ENCODE results near the gene ATXN10. TPM values are rescaled to one million over a fixed set of nuclear protein-coding genes. Genes with fewer than 3 reads are reported as not detected.
A peak's percentile ranks its signal among the peaks of the same experiment; 100 is the strongest.

ATXN10 gene
- polyA plus RNA-seq, 3 donors = 60.1 to 106 (median 92.4) TPM

DNA sequence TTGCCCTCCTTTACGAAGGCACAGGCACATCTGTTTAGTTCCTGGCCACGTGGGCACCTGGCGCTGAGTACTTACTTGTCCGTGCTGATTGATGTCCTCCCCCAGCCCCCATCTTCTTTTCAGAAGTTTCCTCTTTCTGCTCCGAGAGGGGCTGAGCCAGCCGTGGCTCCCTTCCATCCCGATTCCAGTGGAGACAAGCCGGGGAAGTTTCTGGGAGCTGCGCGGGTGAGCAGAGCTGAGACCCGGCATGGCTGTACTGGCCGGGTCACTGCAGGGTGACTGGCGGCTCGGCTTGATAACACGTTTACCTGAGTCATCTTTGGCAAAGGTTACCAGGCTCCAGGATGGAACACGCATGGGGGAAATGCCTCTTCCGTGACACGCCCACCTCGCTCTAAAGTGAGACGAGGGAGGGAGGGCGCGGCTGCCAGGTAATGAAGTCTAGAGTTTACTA is 45.4 kb upstream of the ATXN10 start:
- DNase-seq = no peak
- Histone ChIP-seq H3K36me3 (replicated peaks in 1 of 2; ENCODE audit: control insufficient read depth in 1 of 2, insufficient read depth in 2 of 2, low read length in 2 of 2) (no peaks in the 10 kb centered on the region), H3K27me3 (ENCODE audit: control insufficient read depth in 2 of 2, insufficient read depth in 2 of 2, low read length in 2 of 2) (peaks cover 0 to 4% of the 10 kb centered on the region in 2 donors), H3K4me2 (replicated peaks; ENCODE audit: extremely low read depth, low read length, poor library complexity, severe bottlenecking) (no peak overlapping the region), H2AFZ (ENCODE audit: insufficient read depth, low read depth, low read length, poor library complexity, severe bottlenecking) (no peak overlapping the region), H3K4me3 (replicated peaks in 1 of 3; ENCODE audit: low read depth in 2 of 3, low read length in 3 of 3) (no peak overlapping the region), H3K79me2 (ENCODE audit: insufficient read depth, low read length) (no peaks in the 10 kb centered on the region), H3K9ac (ENCODE audit: insufficient read depth, low read length, poor library complexity, severe bottlenecking) (no peak overlapping the region), H4K20me1 (ENCODE audit: insufficient read depth, low read length) (no peaks in the 10 kb centered on the region), H3K9me3 (replicated peaks in 1 of 2; ENCODE audit: control insufficient read depth in 1 of 2, insufficient read depth in 1 of 2, low read length in 2 of 2) (no peaks in the 10 kb centered on the region), H3K4me1 (ENCODE audit: control insufficient read depth in 1 of 2, insufficient read depth in 2 of 2, low read length in 2 of 2) (peaks cover 16 to 21% of the 10 kb centered on the region in 2 donors), H3K27ac (ENCODE audit: low read depth in 1 of 2, low read length in 2 of 2) (no peak overlapping the region)
- TF ChIP-seq, protein P1, sequence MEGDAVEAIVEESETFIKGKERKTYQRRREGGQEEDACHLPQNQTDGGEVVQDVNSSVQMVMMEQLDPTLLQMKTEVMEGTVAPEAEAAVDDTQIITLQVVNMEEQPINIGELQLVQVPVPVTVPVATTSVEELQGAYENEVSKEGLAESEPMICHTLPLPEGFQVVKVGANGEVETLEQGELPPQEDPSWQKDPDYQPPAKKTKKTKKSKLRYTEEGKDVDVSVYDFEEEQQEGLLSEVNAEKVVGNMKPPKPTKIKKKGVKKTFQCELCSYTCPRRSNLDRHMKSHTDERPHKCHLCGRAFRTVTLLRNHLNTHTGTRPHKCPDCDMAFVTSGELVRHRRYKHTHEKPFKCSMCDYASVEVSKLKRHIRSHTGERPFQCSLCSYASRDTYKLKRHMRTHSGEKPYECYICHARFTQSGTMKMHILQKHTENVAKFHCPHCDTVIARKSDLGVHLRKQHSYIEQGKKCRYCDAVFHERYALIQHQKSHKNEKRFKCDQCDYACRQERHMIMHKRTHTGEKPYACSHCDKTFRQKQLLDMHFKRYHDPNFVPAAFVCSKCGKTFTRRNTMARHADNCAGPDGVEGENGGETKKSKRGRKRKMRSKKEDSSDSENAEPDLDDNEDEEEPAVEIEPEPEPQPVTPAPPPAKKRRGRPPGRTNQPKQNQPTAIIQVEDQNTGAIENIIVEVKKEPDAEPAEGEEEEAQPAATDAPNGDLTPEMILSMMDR (IDR thresholded peaks at IDR 0.05) = no peak
- peaks cover 34% of the 10 kb centered on the region for H3K4me1 Mint-ChIP-seq
- H3K9me3 Mint-ChIP-seq = peaks cover 0 to 5% (median 0%) of the 10 kb centered on the region in 7 donors
- no peak overlapping the region for H3K4me3 Mint-ChIP-seq
- WGBS (ENCODE audit: insufficient coverage) = 90% methylated on average over 18 of the region's 22 CpGs
- H3K27ac Mint-ChIP-seq = no peak overlapping the region
- intact Hi-C loops (cut with micrococcal nuclease) = no loop called here
- H3K36me3 Mint-ChIP-seq = no peaks in the 10 kb centered on the region
- peaks cover 11 to 31% (median 13%) of the 10 kb centered on the region in 3 donors for H3K27me3 Mint-ChIP-seq (ENCODE audit: low read depth in 3 of 3)

DNA sequence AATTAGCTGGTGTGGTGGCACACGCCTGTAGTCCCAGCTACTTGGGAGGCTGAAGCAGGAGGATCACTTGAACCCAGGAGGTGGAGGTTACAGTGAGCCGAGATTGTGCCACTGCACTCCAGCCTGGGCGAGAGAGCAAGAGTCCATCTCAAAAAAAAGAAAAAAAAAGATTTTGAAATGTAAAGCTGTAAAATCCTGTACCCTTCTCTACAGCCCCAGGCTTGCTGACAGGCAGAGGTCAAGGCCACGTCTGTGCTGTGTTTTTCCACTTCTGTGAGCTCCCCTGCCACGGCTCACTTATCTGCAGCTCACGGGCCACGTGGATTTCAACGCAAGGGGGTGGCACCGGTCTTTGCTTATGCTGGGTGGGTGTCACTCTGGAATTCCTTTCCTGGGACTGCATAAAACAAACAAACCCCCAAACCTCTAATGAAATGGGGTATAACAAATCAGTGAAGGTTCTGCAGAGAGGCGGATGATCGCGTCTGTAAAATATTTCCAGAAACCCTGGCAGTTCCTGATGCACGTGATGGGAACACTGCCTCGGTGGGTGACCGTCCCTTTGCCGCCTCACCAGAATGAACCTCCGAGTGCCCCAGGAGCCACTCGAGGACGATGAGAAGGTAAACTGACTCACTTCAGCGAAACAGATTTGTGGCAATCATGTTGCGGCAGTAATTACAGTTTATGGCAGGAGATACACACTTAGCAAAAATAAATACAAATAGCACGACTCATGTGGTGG is 44.0 kb upstream of the ATXN10 start:
- TF ChIP-seq, protein P1 (IDR thresholded peaks at IDR 0.05) = no peak
- H3K4me3 ChIP-seq (replicated peaks in 1 of 3; ENCODE audit: low read depth in 2 of 3, low read length in 3 of 3) = no peak overlapping the region

More for the DNA sequence above, 44.0 kb upstream of the ATXN10 start:
- Mint-ChIP-seq H3K36me3 (no peaks in the 10 kb centered on the region), H3K27me3 (ENCODE audit: low read depth in 3 of 3) (peaks cover 24 to 41% (median 27%) of the 10 kb centered on the region in 3 donors), H3K27ac (peak overlapping the region in 1 of 7 donors; percentile 75), H3K4me3 (no peak overlapping the region), H3K4me1 (peaks cover 37% of the 10 kb centered on the region), H3K9me3 (peaks cover 0 to 7% (median 2%) of the 10 kb centered on the region in 7 donors)
- WGBS (ENCODE audit: insufficient coverage) = 89% methylated on average over 10 of the region's 22 CpGs
- H3K4me2 ChIP-seq (replicated peaks; ENCODE audit: extremely low read depth, low read length, poor library complexity, severe bottlenecking) = no peak overlapping the region
- H3K27ac ChIP-seq (ENCODE audit: low read depth in 1 of 2, low read length in 2 of 2) = no peak overlapping the region
- DNase-seq = no peak
- H3K27me3 ChIP-seq (ENCODE audit: control insufficient read depth in 2 of 2, insufficient read depth in 2 of 2, low read length in 2 of 2) = peaks cover 6 to 18% of the 10 kb centered on the region in 2 donors
- no peak overlapping the region for H2AFZ ChIP-seq (ENCODE audit: insufficient read depth, low read depth, low read length, poor library complexity, severe bottlenecking)
- H3K79me2 ChIP-seq (ENCODE audit: insufficient read depth, low read length) = no peaks in the 10 kb centered on the region
- H4K20me1 ChIP-seq (ENCODE audit: insufficient read depth, low read length) = no peaks in the 10 kb centered on the region
- H3K9ac ChIP-seq (ENCODE audit: insufficient read depth, low read length, poor library complexity, severe bottlenecking) = no peak overlapping the region
- intact Hi-C loops (cut with micrococcal nuclease) = no loop called here
- H3K9me3 ChIP-seq (replicated peaks in 1 of 2; ENCODE audit: control insufficient read depth in 1 of 2, insufficient read depth in 1 of 2, low read length in 2 of 2) = no peaks in the 10 kb centered on the region
- no peaks in the 10 kb centered on the region for H3K36me3 ChIP-seq (replicated peaks in 1 of 2; ENCODE audit: control insufficient read depth in 1 of 2, insufficient read depth in 2 of 2, low read length in 2 of 2)
- H3K4me1 ChIP-seq (ENCODE audit: control insufficient read depth in 1 of 2, insufficient read depth in 2 of 2, low read length in 2 of 2) = peaks cover 16 to 21% of the 10 kb centered on the region in 2 donors

All from CD14-positive monocyte (primary cell).